ENCODE data around the gene CHSY1.
A peak's percentile ranks its signal among the peaks of the same experiment; 100 is the strongest.

CHSY1 gene

GRCh38 chr15:101168898-101169494 lies 82.9 kb downstream of the CHSY1 start:
- DNase-seq, result no peak

GRCh38 chr15:101168463-101168824 lies 83.4 kb downstream of the CHSY1 start:
- DNase-seq, result no peak

- DNase-seq, result peak; percentile 60
These were observed 83.9 kb downstream of the CHSY1 start for GRCh38 chr15:101167753-101168462.

- DNase-seq, result no peak
These were observed 84.5 kb downstream of the CHSY1 start for GRCh38 chr15:101167411-101167752.

- DNase-seq, result no peak
These were observed 85.9 kb downstream of the CHSY1 start for GRCh38 chr15:101165905-101166471.

GRCh38 chr15:101162701-101163483 lies 89.0 kb downstream of the CHSY1 start:
- DNase-seq, result no peak

GRCh38 chr15:101161656-101162055 lies 90.2 kb downstream of the CHSY1 start:
- DNase-seq, result peak; percentile 41

- no peak for DNase-seq
These were observed 91.7 kb downstream of the CHSY1 start for GRCh38 chr15:101159936-101160815.

GRCh38 chr15:101159096-101159935 lies 92.5 kb downstream of the CHSY1 start:
- peak; percentile 37 for DNase-seq

- no peak for DNase-seq
These were observed 93.4 kb downstream of the CHSY1 start for GRCh38 chr15:101158166-101159095.

- no peak for DNase-seq
These were observed 94.1 kb downstream of the CHSY1 start for GRCh38 chr15:101157721-101158120.

GRCh38 chr15:101156509-101157159 lies 95.2 kb downstream of the CHSY1 start:
- DNase-seq, result no peak

- DNase-seq, result no peak
These were observed 95.8 kb downstream of the CHSY1 start for GRCh38 chr15:101156061-101156460.

- no peak for DNase-seq
These were observed 97.8 kb downstream of the CHSY1 start for GRCh38 chr15:101153801-101154656.

- no peak for DNase-seq
These were observed 98.9 kb downstream of the CHSY1 start for GRCh38 chr15:101152914-101153313.

- no peak for DNase-seq
These were observed 100.6 kb downstream of the CHSY1 start for GRCh38 chr15:101151288-101151687.

- DNase-seq, result no peak
These were observed 101.2 kb downstream of the CHSY1 start for GRCh38 chr15:101150723-101151040.

GRCh38 chr15:101149864-101150722 lies 101.8 kb downstream of the CHSY1 start:
- DNase-seq, result no peak

All from activated naive CD4-positive, alpha-beta T cell treated with Interleukin-2 at 50 U/mL for 16 hours (primary cell).